Measurements from ENCODE around the gene ACSL4.
A peak's percentile ranks its signal among the peaks of the same experiment; 100 is the strongest.
"Not testable (repeated sequence)": the region's sequence is repeated elsewhere in the genome, so short reads cannot be mapped to it uniquely, and the experiment has no call there.

The ACSL4 gene

GRCh38 chrX:109732807-109733612 is at the start of gene ACSL4:
TSS of gene ACSL4 (minus strand) at chrX:109733257. CDS start at chrX:109683363, 49,894 bp downstream.
- peak; percentile 91 for DNase-seq

GRCh38 chrX:109777749-109778148 is 44.7 kb upstream of the ACSL4 start:
- DNase-seq: no peak

GRCh38 chrX:109776986-109777385 is 43.9 kb upstream of the ACSL4 start:
- no peak for DNase-seq

GRCh38 chrX:109776432-109776831 is 43.4 kb upstream of the ACSL4 start:
- no peak for DNase-seq

DNA sequence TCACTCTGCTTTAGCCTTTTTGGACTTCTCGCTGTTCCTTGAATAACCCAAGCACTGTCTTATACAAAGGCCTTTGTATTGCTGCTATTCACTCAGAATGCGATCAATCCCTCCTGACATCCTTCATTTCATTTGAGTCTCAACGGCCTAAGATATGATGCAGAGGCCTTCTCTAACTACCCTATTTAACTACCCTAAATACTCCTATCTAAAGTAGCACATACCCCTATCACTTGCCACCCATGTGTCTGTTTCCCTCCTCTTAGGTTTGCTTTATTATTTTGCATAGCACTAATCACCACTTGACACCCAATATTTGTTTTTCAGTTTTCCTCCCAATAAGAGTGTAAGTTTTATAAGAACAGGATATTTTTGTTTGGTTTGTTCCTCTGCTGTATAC is 42.3 kb upstream of the ACSL4 start:
- DNase-seq: no peak

DNA sequence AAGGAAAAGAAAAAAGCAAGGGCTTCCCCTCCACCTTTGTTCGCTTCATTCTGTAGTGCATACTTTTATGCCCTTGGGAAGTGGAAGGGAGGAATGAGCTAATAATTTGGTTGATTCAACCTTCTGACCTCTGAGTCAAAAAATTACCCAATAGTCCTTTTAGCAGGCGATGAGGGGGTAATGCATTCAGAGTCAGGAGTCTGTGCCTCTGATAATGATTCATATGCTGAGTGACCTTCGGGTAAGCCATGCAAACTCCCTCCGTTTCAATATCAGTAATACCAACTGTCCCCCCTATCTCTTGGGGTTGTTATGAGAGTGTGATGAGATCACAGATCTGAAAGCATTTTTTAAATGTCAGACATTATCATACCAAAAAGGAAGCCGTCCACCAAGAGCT is 41.6 kb upstream of the ACSL4 start:
- DNase-seq: no peak

DNA sequence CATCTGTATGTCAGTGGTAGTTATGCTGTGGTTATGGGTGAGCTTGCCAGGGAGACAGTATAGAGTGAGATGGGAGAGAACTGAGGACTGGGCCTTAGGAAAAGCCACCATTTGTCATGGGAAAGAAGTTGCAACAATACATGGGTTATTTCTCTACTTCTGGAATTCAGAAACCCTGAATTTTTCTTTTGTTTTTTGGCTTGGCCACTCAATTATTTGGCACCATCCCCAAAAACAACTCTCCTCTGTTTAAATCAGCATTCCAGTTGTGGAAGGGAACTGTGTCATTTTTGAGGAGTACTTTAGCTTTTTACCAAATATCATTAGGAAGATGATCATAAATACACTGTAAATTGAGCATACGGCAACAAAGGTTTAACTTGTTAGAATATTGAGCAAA is 41.1 kb upstream of the ACSL4 start:
- DNase-seq: no peak

DNA sequence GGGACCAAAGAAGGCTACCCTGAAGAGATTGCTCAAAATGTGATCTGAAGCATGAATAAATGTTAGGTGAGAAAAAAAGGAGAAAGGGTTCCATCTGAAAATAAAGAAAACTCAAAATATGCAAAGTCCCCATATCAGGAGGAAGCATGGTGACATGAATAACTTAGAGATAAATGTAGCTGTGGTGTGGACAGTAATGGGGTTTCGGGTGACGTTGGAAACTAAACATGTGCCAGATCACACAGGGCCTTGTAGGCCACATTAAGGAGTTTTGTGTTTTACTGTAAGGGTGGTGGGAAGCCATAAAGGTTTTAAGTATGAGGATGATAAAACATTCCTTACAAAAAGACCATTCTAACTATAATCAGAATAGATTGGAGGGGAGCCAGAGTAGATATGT is 40.3 kb upstream of the ACSL4 start:
- DNase-seq: no peak

DNA sequence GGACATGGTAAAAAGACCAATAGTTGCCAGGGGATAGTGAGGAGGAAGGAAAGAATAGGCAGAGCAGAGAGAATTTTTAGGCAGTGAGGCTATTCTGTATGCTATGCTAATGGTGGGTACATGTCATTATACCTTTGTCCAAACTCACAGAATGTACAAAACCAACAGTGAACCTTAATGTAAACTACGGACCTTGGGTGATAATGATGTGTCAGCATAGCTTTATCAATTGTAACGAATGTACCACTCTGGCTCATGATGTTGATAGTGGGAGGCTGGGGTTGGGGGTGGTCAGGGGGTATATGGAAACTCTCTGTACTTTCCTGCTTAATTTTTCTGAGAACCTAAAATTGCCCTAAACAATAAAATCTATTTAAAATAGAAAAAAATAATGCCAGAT is 37.7 kb upstream of the ACSL4 start:
- no peak for DNase-seq

DNA sequence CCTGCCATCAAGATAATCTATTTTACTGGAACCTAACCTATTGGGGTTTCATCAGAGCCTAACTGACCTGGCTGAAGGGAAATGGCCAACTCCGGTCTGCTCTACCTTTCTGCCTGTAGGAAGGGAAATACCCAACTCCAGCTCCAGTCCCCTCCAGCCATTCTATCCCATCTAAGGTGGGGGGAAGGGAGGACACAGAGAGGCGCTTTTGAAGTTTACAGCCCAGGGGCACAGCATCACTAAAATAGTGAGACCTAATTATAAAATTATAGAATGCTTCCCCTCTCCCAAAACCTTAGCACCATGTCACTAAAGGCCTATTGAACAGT is 27.8 kb upstream of the ACSL4 start:
- no peak for DNase-seq

GRCh38 chrX:109760209-109760921 is 27.3 kb upstream of the ACSL4 start:
- no peak for DNase-seq

DNA sequence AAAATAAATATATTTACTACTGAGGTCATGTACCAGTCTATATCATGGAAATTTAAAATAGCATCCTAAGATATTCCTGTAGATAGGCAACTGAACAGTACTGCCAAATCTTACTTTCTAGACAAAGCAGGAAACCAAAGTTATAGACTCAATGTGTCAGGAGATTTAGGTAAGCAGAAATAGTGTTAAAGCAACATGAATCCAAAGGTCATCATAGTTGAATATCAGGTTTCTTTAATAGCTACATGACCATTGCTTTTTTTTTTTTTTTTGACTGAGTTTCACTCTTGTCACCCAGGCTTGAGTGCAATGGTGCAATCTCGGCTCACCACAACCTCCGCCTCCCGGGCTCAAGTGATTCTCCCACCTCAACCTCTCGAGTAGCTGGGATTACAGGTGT is 20.2 kb upstream of the ACSL4 start:
- no peak for DNase-seq

- DNase-seq: no peak
These were observed 18.6 kb upstream of the ACSL4 start for GRCh38 chrX:109751698-109752097.

GRCh38 chrX:109749207-109749606 is 16.1 kb upstream of the ACSL4 start:
- no peak for DNase-seq

DNA sequence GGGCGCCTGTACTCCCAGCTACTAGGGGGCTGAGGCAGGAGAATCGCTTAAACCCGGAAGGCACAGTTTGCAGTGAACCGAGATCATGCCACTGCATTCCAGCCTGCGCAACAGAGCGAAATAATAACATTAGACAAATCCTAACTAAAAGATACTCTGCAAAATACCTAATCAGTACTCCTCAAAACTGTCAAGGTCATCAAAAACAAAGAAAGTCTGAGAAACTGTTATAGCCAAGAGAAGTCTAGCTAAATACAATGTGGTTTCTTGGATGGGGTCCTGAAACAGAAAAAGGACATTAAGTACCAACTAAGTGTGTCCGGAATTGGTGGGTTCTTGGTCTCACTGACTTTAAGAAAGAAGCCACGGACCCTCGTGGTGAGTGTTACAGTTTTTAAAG is 14.6 kb upstream of the ACSL4 start:
- DNase-seq: no peak

GRCh38 chrX:109742722-109743121 is 9.7 kb upstream of the ACSL4 start:
- DNase-seq: no peak

- not testable (repeated sequence) for DNase-seq
These were observed 7.8 kb upstream of the ACSL4 start for GRCh38 chrX:109740896-109741295.

GRCh38 chrX:109740433-109740809 is 7.4 kb upstream of the ACSL4 start:
- no peak for DNase-seq

GRCh38 chrX:109739625-109740432 is 6.8 kb upstream of the ACSL4 start:
- no peak for DNase-seq

DNA sequence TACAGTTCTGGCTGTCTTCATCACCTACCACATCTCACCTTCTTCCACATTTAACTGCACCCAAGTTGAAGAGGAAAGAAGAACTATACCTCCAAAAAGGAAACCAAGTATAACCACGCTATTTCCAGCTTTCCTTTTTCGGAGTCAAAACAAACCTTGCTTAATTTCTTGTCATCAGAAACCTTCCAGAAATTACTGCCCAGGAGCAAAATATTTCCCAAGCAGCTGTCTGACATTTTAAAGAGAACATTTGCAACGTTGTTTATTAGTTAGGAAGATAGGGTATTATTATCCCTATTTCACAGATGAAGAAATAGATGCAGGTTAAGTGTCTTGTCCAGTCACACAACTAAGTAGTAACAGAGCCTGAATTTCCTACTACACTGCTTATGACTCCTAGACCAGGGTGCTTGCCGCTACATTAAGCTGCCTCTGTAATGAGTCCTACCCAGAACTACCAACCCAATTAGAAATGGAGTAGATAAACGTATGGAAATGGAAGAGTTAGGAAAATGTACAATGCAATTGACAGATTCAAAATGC is 2.2 kb upstream of the ACSL4 start:
- DNase-seq: no peak

DNA sequence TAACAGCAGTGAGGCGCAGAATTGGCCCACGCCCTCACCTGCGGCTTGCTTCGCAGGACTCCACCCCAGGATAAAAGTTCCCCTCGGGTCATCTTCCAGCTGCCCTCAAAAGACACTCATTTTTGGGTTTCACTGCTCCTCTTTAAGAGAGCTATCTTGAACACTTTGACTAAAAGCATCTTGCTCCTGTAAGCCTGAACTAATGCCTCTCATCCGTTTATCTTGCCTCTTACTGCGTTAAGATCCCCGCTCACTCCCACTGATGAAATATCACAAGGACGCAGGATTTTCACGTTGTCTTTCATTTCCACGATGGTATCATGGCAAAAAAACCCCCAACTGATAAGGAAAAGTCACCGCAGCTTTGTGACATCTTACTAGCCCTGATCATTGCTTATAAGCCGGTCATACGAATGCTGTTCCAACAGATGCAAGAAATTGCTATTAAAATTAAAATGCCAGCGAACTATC is 591 bp upstream of the ACSL4 start:
- DNase-seq: no peak

DNA sequence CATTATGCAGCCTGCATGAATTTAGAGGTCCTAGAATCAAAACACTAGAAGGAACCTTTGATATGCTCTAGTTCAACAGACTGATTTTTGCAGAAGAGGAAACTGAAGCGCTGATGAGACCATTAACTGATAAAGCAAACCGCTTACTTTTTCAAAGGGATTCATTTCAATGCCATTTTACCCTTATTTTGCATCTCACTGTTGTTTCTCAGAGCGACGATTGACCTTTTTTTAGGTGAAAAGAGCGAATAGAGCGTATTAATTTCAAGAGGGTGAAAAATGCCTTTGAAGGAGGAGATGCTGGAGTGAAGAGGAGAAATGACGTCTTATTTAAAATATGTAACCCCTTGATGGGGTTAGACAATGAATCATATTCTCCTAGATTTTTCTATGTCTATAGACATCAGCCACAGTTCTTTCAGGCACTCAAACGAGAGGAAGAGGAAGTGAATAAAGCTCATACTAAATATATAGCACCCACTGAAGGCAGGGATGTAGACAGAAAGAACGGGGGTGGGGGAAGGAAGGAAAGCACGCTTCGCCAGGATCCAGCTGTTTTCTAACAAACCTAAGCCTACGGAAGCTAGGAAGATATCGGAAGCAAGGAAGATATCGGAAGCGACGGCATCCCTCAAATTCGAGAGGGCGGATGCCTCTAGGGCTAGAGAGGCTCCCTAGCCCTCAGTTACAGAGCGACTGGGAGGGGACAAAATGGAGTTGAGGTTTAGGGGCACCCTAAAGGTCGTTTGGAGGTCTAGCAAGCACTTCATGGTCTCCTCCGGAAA is 848 bp downstream of the ACSL4 start:
- DNase-seq: no peak

- no peak for DNase-seq
These were observed 4.9 kb downstream of the ACSL4 start for GRCh38 chrX:109728173-109728535.

Measured in activated CD8-positive, alpha-beta memory T cell treated with anti-CD3 and anti-CD28 coated beads, Interleukin-2, amount 50 U/mL, for 4 hours (primary cell).